KOPT-K1 (cell line): ENCODE data around the gene PIK3CB.
"Not testable (repeated sequence)": the region's sequence is repeated elsewhere in the genome, so short reads cannot be mapped to it uniquely, and the experiment has no call there.

Experiments
- H3K27ac ChIP-seq: fragments of 200-600 bp; sonication (generic); 2 replicates; pipeline ENCODE4 v1.5.1; 2016; ENCODE audit warnings: antibody characterized with exemption, mild to moderate bottlenecking, low read depth, low read length; ENCODE audit not compliant: poor library complexity, severe bottlenecking
- H3K36me3 ChIP-seq: fragments of 200-600 bp; sonication (generic); 2 replicates; pipeline ENCODE4 v1.5.1; 2017; ENCODE audit warnings: antibody characterized with exemption, mild to moderate bottlenecking, low read length, moderate library complexity; ENCODE audit not compliant: insufficient read depth
- H3K9me3 ChIP-seq: fragments of 200-600 bp; sonication (generic); 2 replicates; pipeline ENCODE4 v1.5.1; 2017; ENCODE audit warnings: antibody characterized with exemption, low read length, mild to moderate bottlenecking; ENCODE audit not compliant: insufficient read depth, poor library complexity, severe bottlenecking

The PIK3CB gene

GRCh38 chr3:138832473-138833057 lies 2.2 kb downstream of the PIK3CB start:
- H3K36me3 ChIP-seq, H3K27ac ChIP-seq, H3K9me3 ChIP-seq: not testable (repeated sequence)

GRCh38 chr3:138829886-138830510 lies 4.7 kb downstream of the PIK3CB start:
- H3K36me3 ChIP-seq = peaks cover 7% of the 10 kb centered on the region; the same call in 1 of the 2 replicates
- no peaks in the 10 kb centered on the region for H3K9me3 ChIP-seq
- H3K27ac ChIP-seq = no peak overlapping the region

GRCh38 chr3:138829097-138829496 lies 5.6 kb downstream of the PIK3CB start:
- no peak overlapping the region for H3K27ac ChIP-seq
- H3K36me3 ChIP-seq = peaks cover 7% of the 10 kb centered on the region; the same call in 1 of the 2 replicates

GRCh38 chr3:138827222-138827621 lies 7.5 kb downstream of the PIK3CB start:
- H3K36me3 ChIP-seq = peaks cover 7% of the 10 kb centered on the region; the same call in 1 of the 2 replicates
- no peak overlapping the region for H3K27ac ChIP-seq
- no peaks in the 10 kb centered on the region for H3K9me3 ChIP-seq

More at GRCh38 chr3:138829097-138829496, 5.6 kb downstream of the PIK3CB start:
- no peaks in the 10 kb centered on the region for H3K9me3 ChIP-seq

- Histone ChIP-seq H3K27ac (no peak overlapping the region), H3K9me3 (no peaks in the 10 kb centered on the region), H3K36me3 (peaks cover 7% of the 10 kb centered on the region; the same call in 1 of the 2 replicates)
Observed at GRCh38 chr3:138825336-138825735, 9.4 kb downstream of the PIK3CB start.

- H3K9me3 ChIP-seq = no peaks in the 10 kb centered on the region
- no peak overlapping the region for H3K27ac ChIP-seq
- H3K36me3 ChIP-seq = peaks cover 7% of the 10 kb centered on the region; the same call in 1 of the 2 replicates
Observed at GRCh38 chr3:138824114-138824506, 10.6 kb downstream of the PIK3CB start.

GRCh38 chr3:138820379-138820778 lies 14.3 kb downstream of the PIK3CB start:
- not testable (repeated sequence) for H3K9me3 ChIP-seq, H3K36me3 ChIP-seq, H3K27ac ChIP-seq

- H3K27ac ChIP-seq = no peak overlapping the region
Observed at GRCh38 chr3:138818185-138818860, 16.4 kb downstream of the PIK3CB start.

GRCh38 chr3:138817695-138818094 lies 17.0 kb downstream of the PIK3CB start:
- H3K36me3 ChIP-seq = no peaks in the 10 kb centered on the region
- H3K27ac ChIP-seq = no peak overlapping the region
- no peaks in the 10 kb centered on the region for H3K9me3 ChIP-seq

More at GRCh38 chr3:138818185-138818860, 16.4 kb downstream of the PIK3CB start:
- Histone ChIP-seq H3K36me3 (no peaks in the 10 kb centered on the region), H3K9me3 (no peaks in the 10 kb centered on the region)

GRCh38 chr3:138812806-138813205 lies 21.9 kb downstream of the PIK3CB start:
- Histone ChIP-seq H3K9me3 (no peaks in the 10 kb centered on the region), H3K36me3 (no peaks in the 10 kb centered on the region), H3K27ac (no peak overlapping the region)

GRCh38 chr3:138809500-138810256 lies 25.1 kb downstream of the PIK3CB start:
- Histone ChIP-seq H3K9me3 (no peaks in the 10 kb centered on the region), H3K36me3 (no peaks in the 10 kb centered on the region), H3K27ac (no peak overlapping the region)

- Histone ChIP-seq H3K27ac (no peak overlapping the region), H3K9me3 (no peaks in the 10 kb centered on the region), H3K36me3 (no peaks in the 10 kb centered on the region)
Observed at GRCh38 chr3:138806376-138807080, 28.2 kb downstream of the PIK3CB start.

- no peaks in the 10 kb centered on the region for H3K9me3 ChIP-seq
- H3K36me3 ChIP-seq = no peaks in the 10 kb centered on the region
- H3K27ac ChIP-seq = no peak overlapping the region
Observed at GRCh38 chr3:138803006-138803653, 31.6 kb downstream of the PIK3CB start.

- not testable (repeated sequence) for H3K27ac ChIP-seq, H3K9me3 ChIP-seq, H3K36me3 ChIP-seq
Observed at GRCh38 chr3:138802223-138802622, 32.5 kb downstream of the PIK3CB start.
